Colonic mucosa (tissue), 4 donors: ENCODE data around the gene KIF16B. TPM values are rescaled to one million over a fixed set of nuclear protein-coding genes. Genes with fewer than 3 reads are reported as not detected.

ENCODE experiments used
- DNase-seq: peaks from one replicate; pipeline ENCODE4 v3.0.0-alpha.2; 2020
- H3K27ac ChIP-seq: fragments of 200-600 bp; one replicate; pipeline ENCODE4 v1.8.0; 2021
- H3K27me3 ChIP-seq: fragments of 200-600 bp; one replicate; pipeline ENCODE4 v1.8.0; 2021
- H3K36me3 ChIP-seq: fragments of 200-600 bp; one replicate; pipeline ENCODE4 v1.8.0; 2021
- H3K4me1 ChIP-seq: fragments of 200-600 bp; one replicate; pipeline ENCODE4 v1.8.0; 2021; ENCODE audit warnings: mild to moderate bottlenecking
- H3K4me3 ChIP-seq: fragments of 200-600 bp; one replicate; pipeline ENCODE4 v1.8.0; 2021
- H3K9ac ChIP-seq, 2 donors: one replicate each; pipeline ENCODE4 v1.7.0; 2013; ENCODE audit warnings: control low read depth in 2 of 2, low read depth in 2 of 2, low read length in 2 of 2
- H3K9me3 ChIP-seq: fragments of 200-600 bp; one replicate; pipeline ENCODE4 v1.8.0; 2021
- CTCF ChIP-seq: fragments of 200-600 bp; IDR thresholded peaks from one replicate; pipeline ENCODE4 v1.8.0; 2022; ENCODE audit warnings: antibody characterized with exemption, mild to moderate bottlenecking
- intact Hi-C: fragments of 100-400 bp; cut with DNase I; formaldehyde crosslinking; loops from one replicate; pipeline ENCODE4 v1.14.1; 2022
- total RNA-seq, 2 donors: library from RNA; stranded (reverse); fragmentation: NEBNext Ultra II Directional in 1 of 2; extraction: Animal tissue kit (Norgen Biotek cat#: 25700) in 1 of 2; gene quantifications; one replicate each; pipeline ENCODE4 v1.2.1, GENCODE V29; 2021
- donor health status: healthy.
- donor health status: DM: no; HTN: no; CAD: no.
- donor health status: DM: no; HTN: no; CAD: no.

KIF16B gene
- total RNA-seq, 2 donors from 2014 or later = 41.6 to 68.7 TPM

- Histone ChIP-seq H3K27ac (no peak overlapping the region), H3K9me3 (no peaks in the 10 kb centered on the region), H3K36me3 (no peaks in the 10 kb centered on the region), H3K27me3 (no peaks in the 10 kb centered on the region), H3K4me1 (no peaks in the 10 kb centered on the region), H3K9ac (no peak overlapping the region), H3K4me3 (no peak overlapping the region)
- DNase-seq = no peak
- TF ChIP-seq CTCF = no peak
- intact Hi-C loops = no loop called here
Observed at GRCh38 chr20:16367948-16368560, 205.2 kb downstream of the KIF16B start.

- Histone ChIP-seq H3K36me3 (no peaks in the 10 kb centered on the region), H3K9me3 (no peaks in the 10 kb centered on the region), H3K27me3 (no peaks in the 10 kb centered on the region), H3K4me1 (no peaks in the 10 kb centered on the region), H3K4me3 (no peak overlapping the region), H3K9ac (no peak overlapping the region), H3K27ac (no peak overlapping the region)
- TF ChIP-seq CTCF = no peak
- no peak for DNase-seq
- intact Hi-C loops = no loop called here
Observed at GRCh38 chr20:16366529-16366928, 206.7 kb downstream of the KIF16B start.

- Histone ChIP-seq H3K27ac (no peak overlapping the region), H3K9me3 (no peaks in the 10 kb centered on the region), H3K4me1 (no peaks in the 10 kb centered on the region), H3K27me3 (no peaks in the 10 kb centered on the region), H3K4me3 (no peak overlapping the region), H3K36me3 (no peaks in the 10 kb centered on the region), H3K9ac (no peak overlapping the region)
- DNase-seq = no peak
- TF ChIP-seq CTCF = no peak
- intact Hi-C loops = no loop called here
Observed at GRCh38 chr20:16364320-16364687, 208.9 kb downstream of the KIF16B start.

GRCh38 chr20:16363506-16364319 is 209.5 kb downstream of the KIF16B start:
- no peak for DNase-seq
- Histone ChIP-seq H3K9ac (no peak overlapping the region), H3K4me1 (no peaks in the 10 kb centered on the region), H3K27ac (no peak overlapping the region), H3K4me3 (no peak overlapping the region), H3K9me3 (no peaks in the 10 kb centered on the region), H3K27me3 (no peaks in the 10 kb centered on the region), H3K36me3 (no peaks in the 10 kb centered on the region)
- intact Hi-C loops = no loop called here
- TF ChIP-seq CTCF = no peak

- no peaks in the 10 kb centered on the region for H3K36me3 ChIP-seq
- H3K4me3 ChIP-seq = no peak overlapping the region
- no peak overlapping the region for H3K9ac ChIP-seq
- no peak for TF ChIP-seq CTCF
- H3K4me1 ChIP-seq = no peaks in the 10 kb centered on the region
- intact Hi-C loops = no loop called here
- no peaks in the 10 kb centered on the region for H3K9me3 ChIP-seq
- no peak overlapping the region for H3K27ac ChIP-seq
- H3K27me3 ChIP-seq = no peaks in the 10 kb centered on the region
- no peak for DNase-seq
Observed at GRCh38 chr20:16362642-16363041, 210.6 kb downstream of the KIF16B start.
